GM18951 (cell line): Measurements from ENCODE around the gene OTP.
A peak's percentile ranks its signal among the peaks of the same experiment; 100 is the strongest.

Source experiments
- POLR2A ChIP-seq: IDR thresholded peaks from 4 replicates; pipeline ENCODE4 v1.6.1; 2011; ENCODE audit warnings: mild to moderate bottlenecking; ENCODE audit not compliant: insufficient read length, insufficient read depth; ENCODE audit errors: extremely low read depth
- in situ Hi-C: fragments of 300-500 bp; cut with MboI; formaldehyde crosslinking; loops from one replicate; pipeline ENCODE4 v1.12.0; 2022; ENCODE audit warnings: low sequenced_read_pairs, mixed read lengths, inconsistent platforms; ENCODE audit not compliant: unreplicated experiment

OTP gene

GRCh38 chr5:77635917-77636640, 2.4 kb downstream of the OTP start:
- in situ Hi-C loops, result no loop called here
- TF ChIP-seq POLR2A, result no peak

- TF ChIP-seq POLR2A, result no peak
- in situ Hi-C loops, result no loop called here
Measured at GRCh38 chr5:77635067-77635916, 3.2 kb downstream of the OTP start.

- no peak for TF ChIP-seq POLR2A
- in situ Hi-C loops, result no loop called here
Measured at GRCh38 chr5:77633709-77634108, 4.8 kb downstream of the OTP start.

- in situ Hi-C loops, result no loop called here
- TF ChIP-seq POLR2A, result no peak
Measured at GRCh38 chr5:77633207-77633675, 5.3 kb downstream of the OTP start.

- in situ Hi-C loops, result no loop called here
Measured at GRCh38 chr5:77632526-77633206, 5.8 kb downstream of the OTP start.

GRCh38 chr5:77630114-77630680, 8.3 kb downstream of the OTP start:
- TF ChIP-seq POLR2A, result peak; percentile 37
- in situ Hi-C loops, result no loop called here

More at GRCh38 chr5:77632526-77633206, 5.8 kb downstream of the OTP start:
- no peak for TF ChIP-seq POLR2A

- in situ Hi-C loops, result no loop called here
- no peak for TF ChIP-seq POLR2A
Measured at GRCh38 chr5:77629509-77630113, 8.9 kb downstream of the OTP start.

- in situ Hi-C loops, result no loop called here
- TF ChIP-seq POLR2A, result no peak
Measured at GRCh38 chr5:77628840-77629508, 9.5 kb downstream of the OTP start.

GRCh38 chr5:77627869-77628674, 10.4 kb downstream of the OTP start:
- in situ Hi-C loops, result no loop called here

GRCh38 chr5:77623203-77623740, 15.2 kb downstream of the OTP start:
- in situ Hi-C loops, result no loop called here
- no peak for TF ChIP-seq POLR2A

More at GRCh38 chr5:77627869-77628674, 10.4 kb downstream of the OTP start:
- no peak for TF ChIP-seq POLR2A

- in situ Hi-C loops, result no loop called here
- TF ChIP-seq POLR2A, result no peak
Measured at GRCh38 chr5:77621440-77621839, 17.1 kb downstream of the OTP start.

- TF ChIP-seq POLR2A, result no peak
- in situ Hi-C loops, result no loop called here
Measured at GRCh38 chr5:77620405-77620804, 18.1 kb downstream of the OTP start.
